Liver (tissue), 9 donors: ENCODE data around the gene FLOT1. TPM values are rescaled to one million over a fixed set of nuclear protein-coding genes. Genes with fewer than 3 reads are reported as not detected.

Experiments used
- DNase-seq: peaks from one replicate; pipeline ENCODE4 v3.0.0-alpha.2; 2017; ENCODE audit warnings: low spot score
- H3K27ac ChIP-seq, 2 donors: one replicate each; pipeline ENCODE4 v1.7.0; 2013; ENCODE audit warnings: inconsistent platforms in 2 of 2, low read length in 2 of 2, control low read depth in 1 of 2, low read depth in 1 of 2, mild to moderate bottlenecking in 1 of 2
- H3K27me3 ChIP-seq, 4 donors: one replicate each; pipeline versions ENCODE4 v1.6.1 to v1.7.0; 2013; ENCODE audit warnings: low read length in 3 of 4, inconsistent platforms in 1 of 4, mild to moderate bottlenecking in 1 of 4, moderate library complexity in 1 of 4; ENCODE audit not compliant: control insufficient read depth in 4 of 4, insufficient read depth in 4 of 4
- H3K36me3 ChIP-seq, 4 donors: one replicate each; pipeline versions ENCODE4 v1.6.1 to v1.7.0; 2013; ENCODE audit warnings: low read length in 3 of 4, mild to moderate bottlenecking in 3 of 4, low read depth in 1 of 4, moderate library complexity in 1 of 4; ENCODE audit not compliant: control insufficient read depth in 4 of 4, insufficient read depth in 3 of 4
- H3K4me1 ChIP-seq, 4 donors: one replicate each; pipeline versions ENCODE4 v1.6.1 to v1.7.0; 2013; ENCODE audit warnings: low read length in 3 of 4, mild to moderate bottlenecking in 3 of 4, moderate library complexity in 1 of 4; ENCODE audit not compliant: control insufficient read depth in 4 of 4, insufficient read depth in 4 of 4
- H3K4me3 ChIP-seq, 3 donors: one replicate each; pipeline versions ENCODE4 v1.6.1 to v1.7.0; 2013; ENCODE audit warnings: low read length in 3 of 3, control low read depth in 1 of 3, low read depth in 1 of 3, mild to moderate bottlenecking in 1 of 3
- H3K9ac ChIP-seq, 2 donors: one replicate each; pipeline ENCODE4 v1.7.0; 2013; ENCODE audit warnings: low read length in 2 of 2, mild to moderate bottlenecking in 2 of 2, moderate library complexity in 2 of 2, control low read depth in 1 of 2, low read depth in 1 of 2
- H3K9me3 ChIP-seq, 4 donors: one replicate each; pipeline versions ENCODE4 v1.6.1 to v1.7.0; 2013; ENCODE audit warnings: low read length in 3 of 4; ENCODE audit not compliant: control insufficient read depth in 4 of 4
- ATF3 ChIP-seq: IDR thresholded peaks from 2 replicates; pipeline ENCODE4 v1.6.1; 2016; ENCODE audit warnings: antibody characterized with exemption
- CTCF ChIP-seq: fragments of 150-350 bp; IDR thresholded peaks from 2 replicates; pipeline ENCODE4 v1.5.1; 2017; ENCODE audit warnings: improper control_type of control experiment, low read depth, low read length; ENCODE audit not compliant: missing input control
- EGR1 ChIP-seq, 2 donors: IDR thresholded peaks; 2 replicates each; pipeline ENCODE4 v1.6.1; 2016 to 2018; ENCODE audit warnings: antibody characterized with exemption in 2 of 2, low read depth in 2 of 2
- FOXA1 ChIP-seq: IDR thresholded peaks from 2 replicates; pipeline ENCODE4 v1.6.1; 2016; ENCODE audit warnings: antibody characterized with exemption
- FOXA2 ChIP-seq: IDR thresholded peaks from 2 replicates; pipeline ENCODE4 v1.6.1; 2016; ENCODE audit warnings: antibody characterized with exemption
- GABPA ChIP-seq, 2 donors: IDR thresholded peaks in 1 of 2; conservative IDR thresholded peaks in 1 of 2; 2 replicates each; pipeline ENCODE4 v1.6.1; 2016; ENCODE audit warnings: antibody characterized with exemption in 2 of 2, mild to moderate bottlenecking in 1 of 2, moderate library complexity in 1 of 2
- HNF4A ChIP-seq, 2 donors: conservative IDR thresholded peaks; 2 replicates each; pipeline ENCODE4 v1.6.1; 2016; ENCODE audit warnings: antibody characterized with exemption in 2 of 2, mild to moderate bottlenecking in 2 of 2
- HNF4G ChIP-seq: IDR thresholded peaks from 2 replicates; pipeline ENCODE4 v1.6.1; 2016; ENCODE audit warnings: antibody characterized with exemption
- JUND ChIP-seq, 2 donors: IDR thresholded peaks; 2 replicates each; pipeline ENCODE4 v1.6.1; 2016; ENCODE audit warnings: antibody characterized with exemption in 2 of 2
- MAX ChIP-seq: IDR thresholded peaks from 2 replicates; pipeline ENCODE4 v1.6.1; 2016; ENCODE audit warnings: antibody characterized with exemption
- NR2F2 ChIP-seq: IDR thresholded peaks from 2 replicates; pipeline ENCODE4 v1.6.1; 2016; ENCODE audit warnings: antibody characterized with exemption
- RAD21 ChIP-seq, 2 donors: IDR thresholded peaks; 2 replicates each; pipeline ENCODE4 v1.6.1; 2016; ENCODE audit warnings: antibody characterized with exemption in 2 of 2, mild to moderate bottlenecking in 2 of 2
- REST ChIP-seq: IDR thresholded peaks from 2 replicates; pipeline ENCODE4 v1.6.1; 2016; ENCODE audit warnings: antibody characterized with exemption, mild to moderate bottlenecking
- RXRA ChIP-seq, 2 donors: IDR thresholded peaks; 2 replicates each; pipeline ENCODE4 v1.6.1; 2017 to 2018; ENCODE audit warnings: antibody characterized with exemption in 2 of 2, mild to moderate bottlenecking in 1 of 2
- SP1 ChIP-seq: IDR thresholded peaks from 2 replicates; pipeline ENCODE4 v1.6.1; 2018; ENCODE audit warnings: antibody characterized with exemption, mild to moderate bottlenecking
- TAF1 ChIP-seq: conservative IDR thresholded peaks from 2 replicates; pipeline ENCODE4 v1.6.1; 2016; ENCODE audit warnings: antibody characterized with exemption, mild to moderate bottlenecking
- YY1 ChIP-seq: IDR thresholded peaks from 2 replicates; pipeline ENCODE4 v1.6.1; 2016; ENCODE audit warnings: antibody characterized with exemption, mild to moderate bottlenecking
- ZBTB33 ChIP-seq: IDR thresholded peaks from 2 replicates; pipeline ENCODE4 v1.6.1; 2016; ENCODE audit warnings: antibody characterized with exemption
- WGBS: extraction: QIAGEN DNeasy Blood & Tissue Kit; methylation state at CpG from one replicate; pipeline ENCODE4 v1.1.7; 2013; 5-methylcytosine and 5-hydroxymethylcytosine counted together
- polyA plus RNA-seq, 2 donors: library from polyadenylated mRNA; stranded (reverse) in 1 of 2; unstranded in 1 of 2; fragments of 200-250 nt in 1 of 2; fragments of >200 nt in 1 of 2; fragmentation: Nextera tagmentation in 1 of 2; extraction: Ambion mirVana in 1 of 2; gene quantifications; one replicate each; pipeline versions ENCODE4 v1.2.1 to v1.2.3, GENCODE V29; 2013 to 2015
- total RNA-seq, 2 donors: library from RNA; depleted of rRNA; stranded (reverse); fragments of >200 nt; gene quantifications; one replicate each; pipeline ENCODE4 v1.2.3, GENCODE V29; 2014
- donor health status: healthy.
- donor health status: healthy.
- donor health status: healthy.
- donor health status: healthy.
- donor health status: healthy.

Gene FLOT1
- total and polyA plus RNA-seq, 4 donors: 38.6 to 99.8 (median 59.5) TPM

GRCh38 chr6:30754631-30755030 is 12.1 kb upstream of the FLOT1 start:
- Histone ChIP-seq H3K27me3 (no peaks in the 10 kb centered on the region), H3K9me3 (no peaks in the 10 kb centered on the region), H3K9ac (no peak overlapping the region), H3K4me3 (no peak overlapping the region), H3K4me1 (peaks cover 1 to 12% (median 11%) of the 10 kb centered on the region in 4 donors), H3K27ac (no peak overlapping the region), H3K36me3 (no peaks in the 10 kb centered on the region)
- TF ChIP-seq ATF3 (no peak), TAF1 (no peak), EGR1 (IDR thresholded peaks at IDR 0.05; ENCODE audit: low read depth in 2 of 2) (no peak), HNF4A (conservative IDR thresholded peaks at IDR 0.05) (no peak), JUND (IDR thresholded peaks at IDR 0.05) (no peak), FOXA1 (no peak), RAD21 (IDR thresholded peaks at IDR 0.05) (no peak), REST (no peak), RXRA (IDR thresholded peaks at IDR 0.05) (no peak), NR2F2 (no peak), HNF4G (no peak), MAX (no peak), FOXA2 (no peak), YY1 (no peak), CTCF (no peak), SP1 (no peak), GABPA (IDR thresholded peaks at IDR 0.05 in 1 of 2, conservative IDR thresholded peaks at IDR 0.05 in 1 of 2) (no peak), ZBTB33 (no peak)
- DNase-seq: no peak
- 99% methylated on average over 3 of the region's 3 CpGs for WGBS
